GM23248 (cell line): ENCODE measurements around the gene GOLGA6L2. TPM values are rescaled to one million over a fixed set of nuclear protein-coding genes. Genes with fewer than 3 reads are reported as not detected.
"Not testable (repeated sequence)": the region's sequence is repeated elsewhere in the genome, so short reads cannot be mapped to it uniquely, and the experiment has no call there.

Experiments
- DNase-seq: peaks from one replicate; pipeline ENCODE4 v3.0.0-alpha.2; 2015
- H2AFZ ChIP-seq: fragments of 200-600 bp; sonication (generic); 2 replicates; pipeline ENCODE4 v1.6.1; 2016; ENCODE audit warnings: antibody characterized with exemption
- H3F3A ChIP-seq: fragments of 200-600 bp; sonication (generic); 2 replicates; pipeline ENCODE4 v1.6.1; 2016; ENCODE audit warnings: mild to moderate bottlenecking, antibody characterized with exemption, mixed run types; ENCODE audit not compliant: insufficient read depth
- H3K27ac ChIP-seq: fragments of 200-600 bp; sonication (generic); 2 replicates; pipeline ENCODE4 v1.5.1; 2016; ENCODE audit warnings: mild to moderate bottlenecking
- H3K27me3 ChIP-seq: fragments of 200-600 bp; sonication (generic); replicated peaks from 2 replicates; pipeline ENCODE4 v1.6.1; 2016; ENCODE audit warnings: mild to moderate bottlenecking; ENCODE audit not compliant: insufficient read depth
- H3K36me3 ChIP-seq: fragments of 200-600 bp; sonication (generic); 2 replicates; pipeline ENCODE4 v1.6.1; 2016; ENCODE audit warnings: low read depth, mild to moderate bottlenecking
- H3K4me1 ChIP-seq: fragments of 200-600 bp; sonication (generic); 2 replicates; pipeline ENCODE4 v1.6.1; 2016; ENCODE audit warnings: mild to moderate bottlenecking; ENCODE audit not compliant: insufficient read depth
- H3K4me2 ChIP-seq: fragments of 200-600 bp; sonication (generic); one replicate; pipeline ENCODE4 v1.6.1; 2016; ENCODE audit warnings: mild to moderate bottlenecking; ENCODE audit not compliant: unreplicated experiment
- H3K4me3 ChIP-seq: fragments of 200-600 bp; sonication (generic); 2 replicates; pipeline ENCODE4 v1.5.1; 2016; ENCODE audit warnings: mild to moderate bottlenecking
- H3K79me2 ChIP-seq: fragments of 200-600 bp; sonication (generic); 2 replicates; pipeline ENCODE4 v1.6.1; 2016; ENCODE audit warnings: mild to moderate bottlenecking; ENCODE audit not compliant: insufficient read depth
- H3K9ac ChIP-seq: fragments of 200-600 bp; sonication (generic); 2 replicates; pipeline ENCODE4 v1.6.1; 2016; ENCODE audit warnings: mild to moderate bottlenecking
- H3K9me2 ChIP-seq: fragments of 200-600 bp; sonication (generic); 2 replicates; pipeline ENCODE4 v1.6.1; 2016; ENCODE audit warnings: mixed run types, mild to moderate bottlenecking, moderate library complexity; ENCODE audit not compliant: insufficient read depth
- H3K9me3 ChIP-seq: fragments of 200-600 bp; sonication (generic); one replicate; pipeline ENCODE4 v1.6.1; 2017; ENCODE audit warnings: low read depth
- H4K20me1 ChIP-seq: fragments of 200-600 bp; sonication (generic); 2 replicates; pipeline ENCODE4 v1.6.0; 2016; ENCODE audit not compliant: insufficient read depth
- EZH2 ChIP-seq: fragments of 200-600 bp; sonication (generic); IDR thresholded peaks from 2 replicates; pipeline ENCODE4 v1.6.1; 2018; ENCODE audit warnings: antibody characterized with exemption, mild to moderate bottlenecking; ENCODE audit not compliant: insufficient read depth, poor library complexity, severe bottlenecking
- EZH2phosphoT487 ChIP-seq: fragments of 200-600 bp; sonication (generic); IDR thresholded peaks from 2 replicates; pipeline ENCODE4 v1.6.1; 2018; ENCODE audit warnings: antibody characterized with exemption, moderate library complexity, mild to moderate bottlenecking, low read depth; ENCODE audit not compliant: insufficient read depth
- WGBS, 2 experiments: methylation state at CpG; one replicate each; pipeline ENCODE4 v1.1.6; 2015 to 2017; ENCODE audit warnings: low lambda C conversion rate in 2 of 2, low coverage in 1 of 2; ENCODE audit errors: missing lambda C conversion rate in 2 of 2; 5-methylcytosine and 5-hydroxymethylcytosine counted together
- in situ Hi-C: fragments of 300-500 bp; cut with MboI; formaldehyde crosslinking; loops from 2 replicates; pipeline ENCODE4 v1.15.0; 2020
- polyA plus RNA-seq: library from polyadenylated mRNA; unstranded; fragments of >200 nt; fragmentation: Nextera tagmentation; extraction: Ambion mirVana; gene quantifications from 2 replicates; pipeline ENCODE4 v1.2.1, GENCODE V29; 2016
- total RNA-seq: library from RNA; depleted of rRNA; stranded (reverse); fragments of >200 nt; shearing (Covaris generic); gene quantifications from 2 replicates; pipeline ENCODE4 v1.2.3, GENCODE V29; 2014

Gene GOLGA6L2
- total and polyA plus RNA-seq, 2 experiments from 2014 or later, result not detected

GRCh38 chr15:23416349-23417276, 30.4 kb downstream of the GOLGA6L2 start:
- no peak overlapping the region for H3K27ac ChIP-seq
- DNase-seq, result no peak
- no peak overlapping the region for H3K4me2 ChIP-seq
- no peaks in the 10 kb centered on the region for H3K79me2 ChIP-seq
- H3K9ac ChIP-seq, result no peak overlapping the region
- H3F3A ChIP-seq, result no peaks in the 10 kb centered on the region
- H4K20me1 ChIP-seq, result no peaks in the 10 kb centered on the region
- no peaks in the 10 kb centered on the region for H3K9me3 ChIP-seq
- no peaks in the 10 kb centered on the region for H3K36me3 ChIP-seq
- WGBS, 2 experiments, result 78 to 83% methylated on average over 24 to 41 of the region's 43 CpGs
- H3K9me2 ChIP-seq, result no peaks in the 10 kb centered on the region
- H3K4me3 ChIP-seq, result no peak overlapping the region
- no peaks in the 10 kb centered on the region for H3K4me1 ChIP-seq
- no peak for TF ChIP-seq EZH2
- TF ChIP-seq EZH2phosphoT487, result no peak
- no peaks in the 10 kb centered on the region for H3K27me3 ChIP-seq
- no peak overlapping the region for H2AFZ ChIP-seq
- in situ Hi-C loops, result no loop called here

GRCh38 chr15:23415866-23416265, 31.2 kb downstream of the GOLGA6L2 start:
- H3K9me2 ChIP-seq, H2AFZ ChIP-seq, H3K9ac ChIP-seq, H3K4me2 ChIP-seq, H3K9me3 ChIP-seq, H3F3A ChIP-seq, H3K36me3 ChIP-seq, in situ Hi-C loops, H3K4me1 ChIP-seq, H4K20me1 ChIP-seq, DNase-seq, H3K27ac ChIP-seq, H3K79me2 ChIP-seq, H3K4me3 ChIP-seq, H3K27me3 ChIP-seq: not testable (repeated sequence)
- WGBS, 2 experiments, result 74 to 79% methylated on average over 8 of the region's 8 CpGs

- in situ Hi-C loops, result no loop called here
- H2AFZ ChIP-seq, result no peak overlapping the region
- TF ChIP-seq EZH2 (no peak), EZH2phosphoT487 (no peak)
- no peak for DNase-seq
- H3K27ac ChIP-seq, result no peak overlapping the region
- H3K4me2 ChIP-seq, result no peak overlapping the region
- H3K9me3 ChIP-seq, result no peaks in the 10 kb centered on the region
- no peaks in the 10 kb centered on the region for H3K79me2 ChIP-seq
- no peaks in the 10 kb centered on the region for H3F3A ChIP-seq
- H3K9me2 ChIP-seq, result no peaks in the 10 kb centered on the region
- no peaks in the 10 kb centered on the region for H3K4me1 ChIP-seq
- H3K36me3 ChIP-seq, result no peaks in the 10 kb centered on the region
- no peaks in the 10 kb centered on the region for H4K20me1 ChIP-seq
- no peak overlapping the region for H3K9ac ChIP-seq
- H3K4me3 ChIP-seq, result no peak overlapping the region
- WGBS, 2 experiments, result 50 to 57% methylated on average over 8 of the region's 8 CpGs
- H3K27me3 ChIP-seq, result no peaks in the 10 kb centered on the region
These were observed 31.6 kb downstream of the GOLGA6L2 start for GRCh38 chr15:23415321-23415865.

GRCh38 chr15:23412881-23413600, 34.0 kb downstream of the GOLGA6L2 start:
- H3K4me2 ChIP-seq, in situ Hi-C loops, H3K27ac ChIP-seq, H2AFZ ChIP-seq, H3K9ac ChIP-seq, H3K9me2 ChIP-seq, H3K4me1 ChIP-seq, H3K4me3 ChIP-seq, H3K27me3 ChIP-seq, DNase-seq, H4K20me1 ChIP-seq, H3K9me3 ChIP-seq, H3F3A ChIP-seq, H3K36me3 ChIP-seq, H3K79me2 ChIP-seq: not testable (repeated sequence)
- 54 to 60% methylated on average over 5 of the region's 5 CpGs for WGBS, 2 experiments
